Lung (tissue), 12 donors: ENCODE data around the gene CADM2. TPM values are rescaled to one million over a fixed set of nuclear protein-coding genes. Genes with fewer than 3 reads are reported as not detected.
"Not testable (repeated sequence)": the region's sequence is repeated elsewhere in the genome, so short reads cannot be mapped to it uniquely, and the experiment has no call there.

Source experiments
- ATAC-seq: fragments of 200-7000 bp; cut with Tn5 transposase; one replicate; pipeline ENCODE4 v1.9.1; 2020; ENCODE audit warnings: moderate number of reproducible peaks; ENCODE audit not compliant: insufficient read depth, low FRiP score
- DNase-seq, 3 donors: peaks; one replicate each; pipeline ENCODE4 v3.0.0-alpha.2; 2013 to 2017
- H3K27ac ChIP-seq, 2 donors: one replicate each; pipeline ENCODE4 v1.5.1; 2013; ENCODE audit warnings: mild to moderate bottlenecking in 2 of 2, moderate library complexity in 2 of 2, control low read depth in 1 of 2, inconsistent platforms in 1 of 2, low read depth in 1 of 2, low read length in 1 of 2
- H3K27me3 ChIP-seq, 3 donors: one replicate each; pipeline ENCODE4 v1.5.1; 2013; ENCODE audit warnings: low read length in 2 of 3; ENCODE audit not compliant: control insufficient read depth in 3 of 3, insufficient read depth in 3 of 3
- H3K36me3 ChIP-seq, 4 donors: one replicate each; pipeline ENCODE4 v1.5.1; 2013; ENCODE audit warnings: low read length in 4 of 4, mild to moderate bottlenecking in 1 of 4, moderate library complexity in 1 of 4; ENCODE audit not compliant: control insufficient read depth in 4 of 4, insufficient read depth in 4 of 4
- H3K4me1 ChIP-seq, 5 donors: one replicate each; pipeline ENCODE4 v1.5.1; 2013; ENCODE audit warnings: low read length in 5 of 5, mild to moderate bottlenecking in 2 of 5, moderate library complexity in 1 of 5; ENCODE audit not compliant: control insufficient read depth in 5 of 5, insufficient read depth in 5 of 5
- H3K4me3 ChIP-seq: one replicate; pipeline ENCODE4 v1.5.1; 2013; ENCODE audit warnings: mild to moderate bottlenecking, control low read depth, moderate library complexity
- H3K9ac ChIP-seq, 2 donors: one replicate each; pipeline ENCODE4 v1.5.1; 2013; ENCODE audit warnings: low read length in 2 of 2, control low read depth in 1 of 2; ENCODE audit not compliant: insufficient read depth in 1 of 2
- H3K9me3 ChIP-seq, 4 donors: one replicate each; pipeline ENCODE4 v1.5.1; 2013; ENCODE audit warnings: low read length in 3 of 4, mild to moderate bottlenecking in 1 of 4, moderate library complexity in 1 of 4; ENCODE audit not compliant: control insufficient read depth in 4 of 4, insufficient read depth in 3 of 4
- WGBS, 2 donors: extraction: QIAGEN DNeasy Blood & Tissue Kit; methylation state at CpG; one replicate each; pipeline ENCODE4 v1.1.7; 2013; 5-methylcytosine and 5-hydroxymethylcytosine counted together
- polyA plus RNA-seq, 2 donors: library from polyadenylated mRNA; stranded (reverse); fragments of 200-250 nt; gene quantifications; one replicate each; pipeline ENCODE4 v1.2.1, GENCODE V29; 2013
- total RNA-seq, 2 donors: library from RNA; depleted of rRNA in 1 of 2; stranded (reverse); fragments of >200 nt in 1 of 2; gene quantifications; one replicate each; pipeline ENCODE4 v1.2.1, GENCODE V29; 2014 to 2021
- TF ChIP-seq, protein P1 (sequence below): IDR thresholded peaks from 2 replicates; pipeline ENCODE4 v1.5.1; 2012; ENCODE audit warnings: mild to moderate bottlenecking; ENCODE audit errors: control extremely low read depth, extremely low read depth
- donor health status: control.
- donor health status: control.
- donor health status: Bipolar disorder and iron deficiency.
- donor health status: healthy.
- donor health status: DM: yes; HTN: yes; CAD: no.

Gene CADM2
- total and polyA plus RNA-seq, 4 donors = 0.14 to 3.3 (median 0.32) TPM

DNA sequence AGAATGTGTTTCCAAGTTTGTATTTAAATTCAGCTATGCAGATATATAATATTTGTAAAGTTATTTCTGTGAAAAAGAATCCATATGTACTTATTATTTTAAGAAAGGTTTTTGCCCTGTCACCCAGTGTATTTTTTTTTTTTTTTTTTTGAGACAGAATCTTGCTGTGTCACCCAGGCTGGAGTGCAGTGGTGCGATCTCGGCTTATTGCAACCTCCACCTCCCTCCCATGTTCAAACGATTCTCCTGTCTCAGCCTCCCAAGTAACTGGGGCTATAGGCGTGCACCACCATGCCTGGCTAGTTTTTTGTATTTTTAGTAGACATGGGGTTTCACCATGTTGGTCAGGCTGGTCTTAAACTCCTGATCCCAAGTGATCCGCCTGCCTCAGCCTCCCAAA is 548.3 kb downstream of the CADM2 start:
- 87 to 93% methylated on average over 5 of the region's 5 CpGs for WGBS, 2 donors
- H3K36me3 ChIP-seq, H3K27me3 ChIP-seq, ATAC-seq, DNase-seq, H3K9ac ChIP-seq, H3K4me1 ChIP-seq, H3K9me3 ChIP-seq, H3K27ac ChIP-seq, H3K4me3 ChIP-seq: not testable (repeated sequence)

DNA sequence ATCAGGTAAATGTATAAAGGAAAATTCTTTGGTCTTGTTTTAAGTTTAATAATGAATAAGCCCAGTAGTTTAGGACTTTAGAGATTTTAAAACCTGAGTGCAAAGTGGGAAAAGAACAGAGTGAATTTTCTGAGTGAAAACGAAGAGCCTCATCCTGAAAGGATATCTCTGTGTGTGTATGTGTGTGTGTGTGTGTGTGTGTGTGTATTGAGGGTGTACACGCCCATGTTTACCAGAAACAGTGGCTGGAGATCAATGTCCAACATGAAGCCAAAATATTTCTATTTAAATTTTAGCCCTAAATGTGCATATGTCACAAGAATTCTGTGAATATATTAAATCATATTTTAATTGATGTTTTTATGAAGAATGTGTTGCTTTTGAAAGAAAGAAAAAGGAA is 549.9 kb downstream of the CADM2 start:
- DNase-seq = no peak

DNA sequence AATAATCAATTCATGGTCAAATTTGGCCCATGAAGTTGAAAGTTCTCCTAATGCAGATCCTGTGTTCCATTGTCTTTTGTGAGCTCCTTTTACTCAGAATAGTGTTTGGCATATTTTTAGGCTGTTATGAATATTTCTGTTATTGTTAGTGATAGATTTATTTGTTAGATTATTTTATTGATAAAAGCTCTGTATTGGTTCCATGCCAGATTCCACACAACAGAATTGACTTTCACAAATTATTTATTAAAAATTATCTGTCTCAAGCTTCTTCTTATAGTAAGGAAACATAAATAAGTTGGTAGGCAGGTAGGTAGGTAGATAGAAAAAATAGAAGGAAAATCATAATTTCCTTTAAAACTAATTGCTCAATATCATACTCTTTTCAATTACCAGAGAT is 557.4 kb downstream of the CADM2 start:
- no peak overlapping the region for H3K27ac ChIP-seq
- H3K9ac ChIP-seq = no peak overlapping the region
- H3K4me1 ChIP-seq = no peaks in the 10 kb centered on the region
- ATAC-seq (no peak), DNase-seq (no peak)
- H3K27me3 ChIP-seq = no peaks in the 10 kb centered on the region
- H3K9me3 ChIP-seq = no peaks in the 10 kb centered on the region
- no peaks in the 10 kb centered on the region for H3K36me3 ChIP-seq
- TF ChIP-seq, protein P1, sequence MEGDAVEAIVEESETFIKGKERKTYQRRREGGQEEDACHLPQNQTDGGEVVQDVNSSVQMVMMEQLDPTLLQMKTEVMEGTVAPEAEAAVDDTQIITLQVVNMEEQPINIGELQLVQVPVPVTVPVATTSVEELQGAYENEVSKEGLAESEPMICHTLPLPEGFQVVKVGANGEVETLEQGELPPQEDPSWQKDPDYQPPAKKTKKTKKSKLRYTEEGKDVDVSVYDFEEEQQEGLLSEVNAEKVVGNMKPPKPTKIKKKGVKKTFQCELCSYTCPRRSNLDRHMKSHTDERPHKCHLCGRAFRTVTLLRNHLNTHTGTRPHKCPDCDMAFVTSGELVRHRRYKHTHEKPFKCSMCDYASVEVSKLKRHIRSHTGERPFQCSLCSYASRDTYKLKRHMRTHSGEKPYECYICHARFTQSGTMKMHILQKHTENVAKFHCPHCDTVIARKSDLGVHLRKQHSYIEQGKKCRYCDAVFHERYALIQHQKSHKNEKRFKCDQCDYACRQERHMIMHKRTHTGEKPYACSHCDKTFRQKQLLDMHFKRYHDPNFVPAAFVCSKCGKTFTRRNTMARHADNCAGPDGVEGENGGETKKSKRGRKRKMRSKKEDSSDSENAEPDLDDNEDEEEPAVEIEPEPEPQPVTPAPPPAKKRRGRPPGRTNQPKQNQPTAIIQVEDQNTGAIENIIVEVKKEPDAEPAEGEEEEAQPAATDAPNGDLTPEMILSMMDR = no peak
- no peak overlapping the region for H3K4me3 ChIP-seq

More for the DNA sequence above, 549.9 kb downstream of the CADM2 start:
- Histone ChIP-seq H3K27ac (no peak overlapping the region), H3K4me3 (no peak overlapping the region), H3K9ac (no peak overlapping the region), H3K9me3 (no peaks in the 10 kb centered on the region), H3K4me1 (no peaks in the 10 kb centered on the region), H3K36me3 (no peaks in the 10 kb centered on the region), H3K27me3 (no peaks in the 10 kb centered on the region)
- TF ChIP-seq, protein P1 = no peak
- 49 to 85% methylated on average over 2 of the region's 2 CpGs for WGBS, 2 donors
- no peak for ATAC-seq

DNA sequence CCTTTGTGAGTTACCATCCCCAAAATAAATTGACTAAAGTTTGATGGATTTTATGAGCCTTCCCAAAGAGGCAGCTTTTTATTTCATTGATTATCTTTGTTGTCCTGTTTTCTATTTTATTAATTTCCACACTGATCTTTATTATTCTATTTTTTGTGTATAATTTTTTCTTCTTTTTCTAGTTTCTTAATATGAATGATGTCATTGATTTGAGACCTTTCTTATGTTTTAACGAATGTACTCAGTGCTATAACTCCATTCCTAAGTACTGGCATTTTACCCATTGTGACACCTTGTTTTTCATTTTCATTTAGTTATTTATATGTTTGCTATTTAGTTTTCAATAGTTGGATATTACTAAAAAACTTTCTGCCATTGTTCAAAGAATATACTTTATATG is 565.3 kb downstream of the CADM2 start:
- TF ChIP-seq, protein P1 = no peak
- 92% methylated on average over 1 of the region's 1 CpG for WGBS, 2 donors
- ATAC-seq = no peak

More for the DNA sequence above, 565.3 kb downstream of the CADM2 start:
- no peak for DNase-seq
- H3K4me1 ChIP-seq = no peaks in the 10 kb centered on the region
- H3K27me3 ChIP-seq = no peaks in the 10 kb centered on the region
- H3K27ac ChIP-seq = no peak overlapping the region
- no peak overlapping the region for H3K9ac ChIP-seq
- H3K9me3 ChIP-seq = no peaks in the 10 kb centered on the region
- H3K4me3 ChIP-seq = no peak overlapping the region
- H3K36me3 ChIP-seq = no peaks in the 10 kb centered on the region
